Activated CD4-positive, alpha-beta T cell treated with anti-CD3 and anti-CD28 coated beads, Interleukin-2, amount 50 U/mL, for 24 hours (primary cell): ENCODE measurements around the gene INS.
"Not testable (repeated sequence)": the region's sequence is repeated elsewhere in the genome, so short reads cannot be mapped to it uniquely, and the experiment has no call there.

Experiments used
- DNase-seq, 2 donors: peaks; one replicate each; pipeline ENCODE4 v3.0.0-alpha.2; 2020; ENCODE audit warnings: low read depth in 1 of 2, low spot score in 1 of 2

Gene INS

GRCh38 chr11:2199466-2200341 is 38.7 kb upstream of the INS start:
- no peak for DNase-seq

- DNase-seq: no peak
Observed at GRCh38 chr11:2198621-2199365, 37.8 kb upstream of the INS start.

- no peak for DNase-seq
Observed at GRCh38 chr11:2197771-2198520, 36.9 kb upstream of the INS start.

- peak; percentile 46 to 65 for DNase-seq
Observed at GRCh38 chr11:2196970-2197770, 36.2 kb upstream of the INS start.

GRCh38 chr11:2195756-2196088 is 34.7 kb upstream of the INS start:
- DNase-seq: no peak

GRCh38 chr11:2194877-2195755 is 34.1 kb upstream of the INS start:
- DNase-seq: peak; percentile 23 to 46

GRCh38 chr11:2193888-2194595 is 33.0 kb upstream of the INS start:
- DNase-seq: not testable (repeated sequence)

GRCh38 chr11:2193099-2193887 is 32.3 kb upstream of the INS start:
- DNase-seq: no peak

GRCh38 chr11:2192435-2192834 is 31.4 kb upstream of the INS start:
- no peak for DNase-seq

GRCh38 chr11:2191883-2192282 is 30.9 kb upstream of the INS start:
- DNase-seq: no peak

- no peak for DNase-seq
Observed at GRCh38 chr11:2190657-2191471, 29.9 kb upstream of the INS start.

GRCh38 chr11:2189938-2190656 is 29.1 kb upstream of the INS start:
- DNase-seq: no peak

GRCh38 chr11:2188745-2189144 is 27.7 kb upstream of the INS start:
- DNase-seq: no peak

GRCh38 chr11:2187280-2187707 is 26.3 kb upstream of the INS start:
- no peak for DNase-seq

- DNase-seq: peak; percentile 10 to 20
Observed at GRCh38 chr11:2186669-2187279, 25.8 kb upstream of the INS start.

GRCh38 chr11:2185324-2186085 is 24.5 kb upstream of the INS start:
- no peak for DNase-seq
